ENCODE measurements around the gene C6orf136.

Gene C6orf136

GRCh38 chr6:30689022-30689865 lies 42.3 kb downstream of the C6orf136 start:
- Histone ChIP-seq H3K36me3 (replicated peaks in 1 of 2; ENCODE audit: control insufficient read depth in 2 of 2, insufficient read depth in 2 of 2, low read length in 2 of 2) (peaks cover 2 to 29% of the 10 kb centered on the region in 2 donors), H2AFZ (ENCODE audit: low read length) (no peak overlapping the region), H3K4me2 (ENCODE audit: insufficient read depth, low read length, poor library complexity, severe bottlenecking) (no peak overlapping the region), H3K9me3 (replicated peaks in 1 of 2; ENCODE audit: control insufficient read depth in 2 of 2, insufficient read depth in 1 of 2, low read depth in 1 of 2, low read length in 2 of 2) (no peaks in the 10 kb centered on the region), H3K4me1 (ENCODE audit: control insufficient read depth in 2 of 2, insufficient read depth in 1 of 2, low read depth in 1 of 2, low read length in 2 of 2) (peaks cover 37 to 45% of the 10 kb centered on the region in 2 donors), H2BK12ac (ENCODE audit: low read length) (peak overlapping the region; percentile 18), H3K4me3 (ENCODE audit: low read length in 2 of 2) (peak overlapping the region in 1 of 2 donors; percentile 97), H3K4ac (ENCODE audit: low read length) (no peak overlapping the region), H3K23ac (ENCODE audit: low read depth, low read length, poor library complexity) (no peak overlapping the region), H3K79me1 (ENCODE audit: low read depth, low read length) (peaks cover 9% of the 10 kb centered on the region), H3K27ac (replicated peaks; ENCODE audit: low read length) (no peak overlapping the region), H2BK120ac (ENCODE audit: low read depth, low read length) (no peak overlapping the region), H3K14ac (ENCODE audit: low read length) (no peak overlapping the region), H3K27me3 (ENCODE audit: control insufficient read depth in 3 of 3, insufficient read depth in 3 of 3, low read depth in 1 of 3, low read length in 3 of 3) (no peaks in the 10 kb centered on the region), H4K91ac (ENCODE audit: low read depth, low read length, poor library complexity) (no peak overlapping the region), H2BK15ac (ENCODE audit: low read length) (peak overlapping the region; percentile 41), H2BK5ac (ENCODE audit: low read length) (no peak overlapping the region), H3K9ac (ENCODE audit: low read depth, low read length, poor library complexity) (no peak overlapping the region), H2AK5ac (ENCODE audit: low read depth, low read length) (peak overlapping the region; percentile 91), H3K18ac (ENCODE audit: low read length) (peak overlapping the region; percentile 32), H4K8ac (ENCODE audit: low read depth, low read length) (no peak overlapping the region)
- no peak for DNase-seq (ENCODE audit: low spot score)
- WGBS, 2 donors (ENCODE audit: extremely low coverage in 2 of 2, insufficient read length in 2 of 2, insufficient replicate concordance in 1 of 2), result no CpG with 5 or more reads among the region's 11 CpGs

DNA sequence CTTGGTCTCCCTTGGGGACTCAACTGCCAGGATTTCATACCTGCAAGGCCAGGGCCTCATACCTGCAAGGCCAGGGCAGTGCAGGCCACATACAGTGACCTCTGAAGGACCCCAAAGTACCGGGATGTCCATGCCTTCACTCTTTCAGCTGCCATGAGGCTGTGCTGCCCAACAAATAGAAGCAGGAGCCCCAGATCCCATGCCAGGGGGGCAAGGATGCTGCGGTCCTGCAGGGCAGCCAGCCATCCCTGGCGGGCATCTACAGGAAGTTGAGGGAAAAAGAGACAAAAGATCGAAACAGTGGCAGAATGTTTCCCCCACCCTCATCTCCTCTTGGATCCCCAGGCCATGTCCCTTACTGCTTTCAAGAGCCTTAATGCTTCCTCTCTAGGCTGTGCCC lies 43.1 kb downstream of the C6orf136 start:
- peak overlapping the region; percentile 88 to 97 for H3K4me3 ChIP-seq (ENCODE audit: low read length in 2 of 2)
- H3K27ac ChIP-seq (replicated peaks; ENCODE audit: low read length), result peak overlapping the region; percentile 99
- no peak for DNase-seq (ENCODE audit: low spot score)
- H3K36me3 ChIP-seq (replicated peaks in 1 of 2; ENCODE audit: control insufficient read depth in 2 of 2, insufficient read depth in 2 of 2, low read length in 2 of 2), result peaks cover 2 to 25% of the 10 kb centered on the region in 2 donors
- peak overlapping the region; percentile 49 for H3K14ac ChIP-seq (ENCODE audit: low read length)
- WGBS, 2 donors (ENCODE audit: extremely low coverage in 2 of 2, insufficient read length in 2 of 2, insufficient replicate concordance in 1 of 2), result no CpG with 5 or more reads among the region's 4 CpGs
- no peak overlapping the region for H2BK15ac ChIP-seq (ENCODE audit: low read length)
- no peak overlapping the region for H2BK120ac ChIP-seq (ENCODE audit: low read depth, low read length)
- peaks cover 32 to 40% of the 10 kb centered on the region in 2 donors for H3K4me1 ChIP-seq (ENCODE audit: control insufficient read depth in 2 of 2, insufficient read depth in 1 of 2, low read depth in 1 of 2, low read length in 2 of 2)
- peak overlapping the region; percentile 50 for H2BK5ac ChIP-seq (ENCODE audit: low read length)
- H3K18ac ChIP-seq (ENCODE audit: low read length), result peak overlapping the region; percentile 39
- no peak overlapping the region for H4K91ac ChIP-seq (ENCODE audit: low read depth, low read length, poor library complexity)
- H2AFZ ChIP-seq (ENCODE audit: low read length), result peak overlapping the region; percentile 98
- no peaks in the 10 kb centered on the region for H3K9me3 ChIP-seq (replicated peaks in 1 of 2; ENCODE audit: control insufficient read depth in 2 of 2, insufficient read depth in 1 of 2, low read depth in 1 of 2, low read length in 2 of 2)
- no peaks in the 10 kb centered on the region for H3K27me3 ChIP-seq (ENCODE audit: control insufficient read depth in 3 of 3, insufficient read depth in 3 of 3, low read depth in 1 of 3, low read length in 3 of 3)
- peaks cover 9% of the 10 kb centered on the region for H3K79me1 ChIP-seq (ENCODE audit: low read depth, low read length)
- H3K4me2 ChIP-seq (ENCODE audit: insufficient read depth, low read length, poor library complexity, severe bottlenecking), result peak overlapping the region; percentile 73
- H2BK12ac ChIP-seq (ENCODE audit: low read length), result no peak overlapping the region
- no peak overlapping the region for H3K23ac ChIP-seq (ENCODE audit: low read depth, low read length, poor library complexity)
- H3K9ac ChIP-seq (ENCODE audit: low read depth, low read length, poor library complexity), result peak overlapping the region; percentile 75
- peak overlapping the region; percentile 41 for H2AK5ac ChIP-seq (ENCODE audit: low read depth, low read length)
- no peak overlapping the region for H4K8ac ChIP-seq (ENCODE audit: low read depth, low read length)
- H3K4ac ChIP-seq (ENCODE audit: low read length), result peak overlapping the region; percentile 27

GRCh38 chr6:30690403-30691207 lies 43.7 kb downstream of the C6orf136 start, which contains the start of gene NRM:
Gene NRM (minus strand): TSS chr6:30690984. CDS start chr6:30690974, 10 bp downstream.
- H3K4me2 ChIP-seq (ENCODE audit: insufficient read depth, low read length, poor library complexity, severe bottlenecking), result peak within 1 kb of the TSS; percentile 73
- peaks cover 9% of the 10 kb centered on the region for H3K79me1 ChIP-seq (ENCODE audit: low read depth, low read length)
- peak within 1 kb of the TSS; percentile 27 for H3K4ac ChIP-seq (ENCODE audit: low read length)
- H3K27me3 ChIP-seq (ENCODE audit: control insufficient read depth in 3 of 3, insufficient read depth in 3 of 3, low read depth in 1 of 3, low read length in 3 of 3), result no peaks in the 10 kb centered on the region
- H3K27ac ChIP-seq (replicated peaks; ENCODE audit: low read length), result peak within 1 kb of the TSS; percentile 99
- H4K8ac ChIP-seq (ENCODE audit: low read depth, low read length), result no peak within 1 kb of the TSS
- peak within 1 kb of the TSS; percentile 82 for H2BK12ac ChIP-seq (ENCODE audit: low read length)
- H3K4me1 ChIP-seq (ENCODE audit: control insufficient read depth in 2 of 2, insufficient read depth in 1 of 2, low read depth in 1 of 2, low read length in 2 of 2), result peaks cover 27 to 34% of the 10 kb centered on the region in 2 donors
- WGBS, 2 donors (ENCODE audit: extremely low coverage in 2 of 2, insufficient read length in 2 of 2, insufficient replicate concordance in 1 of 2), result no CpG with 5 or more reads among the region's 40 CpGs
- no peak within 1 kb of the TSS for H2BK120ac ChIP-seq (ENCODE audit: low read depth, low read length)
- peak within 1 kb of the TSS; percentile 85 for H2BK5ac ChIP-seq (ENCODE audit: low read length)
- no peak within 1 kb of the TSS for H2BK15ac ChIP-seq (ENCODE audit: low read length)
- peak within 1 kb of the TSS; percentile 90 for H3K9ac ChIP-seq (ENCODE audit: low read depth, low read length, poor library complexity)
- H3K14ac ChIP-seq (ENCODE audit: low read length), result peak within 1 kb of the TSS; percentile 49
- peak; percentile 86 for DNase-seq (ENCODE audit: low spot score)
- peak within 1 kb of the TSS; percentile 98 for H2AFZ ChIP-seq (ENCODE audit: low read length)
- H3K36me3 ChIP-seq (replicated peaks in 1 of 2; ENCODE audit: control insufficient read depth in 2 of 2, insufficient read depth in 2 of 2, low read length in 2 of 2), result peaks cover 2 to 18% of the 10 kb centered on the region in 2 donors
- no peak within 1 kb of the TSS for H4K91ac ChIP-seq (ENCODE audit: low read depth, low read length, poor library complexity)
- no peak within 1 kb of the TSS for H3K23ac ChIP-seq (ENCODE audit: low read depth, low read length, poor library complexity)
- no peaks in the 10 kb centered on the region for H3K9me3 ChIP-seq (replicated peaks in 1 of 2; ENCODE audit: control insufficient read depth in 2 of 2, insufficient read depth in 1 of 2, low read depth in 1 of 2, low read length in 2 of 2)
- peak within 1 kb of the TSS; percentile 98 for H3K18ac ChIP-seq (ENCODE audit: low read length)
- peak within 1 kb of the TSS; percentile 88 to 97 for H3K4me3 ChIP-seq (ENCODE audit: low read length in 2 of 2)
- H2AK5ac ChIP-seq (ENCODE audit: low read depth, low read length), result peak within 1 kb of the TSS; percentile 41
